ENCODE measurements around the gene FANCI. TPM values are rescaled to one million over a fixed set of nuclear protein-coding genes. Genes with fewer than 3 reads are reported as not detected.

Gene FANCI
- total and polyA plus RNA-seq, 4 donors: 17.2 to 22.5 (median 20.8) TPM

DNA sequence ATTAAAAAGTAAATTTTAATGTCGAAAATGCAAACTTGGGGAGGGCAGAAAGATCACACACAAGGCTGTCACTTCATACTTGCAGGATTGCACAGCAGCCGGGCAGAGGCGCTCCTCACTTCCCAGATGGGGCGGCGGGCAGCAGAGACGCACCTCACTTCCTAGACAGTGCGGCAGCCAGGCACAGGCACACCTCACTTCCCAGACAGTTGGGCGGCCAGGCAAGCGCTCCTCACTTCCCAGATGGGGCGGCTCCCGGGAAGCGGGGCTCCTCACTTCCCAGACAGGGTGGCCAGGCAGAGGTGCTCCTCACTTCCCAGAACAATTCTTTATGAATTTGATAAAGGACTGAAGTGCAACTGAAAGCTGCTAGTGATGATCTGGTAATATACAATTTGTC, 43.6 kb upstream of the FANCI start:
- peak overlapping the region; percentile 98 for H3K27ac ChIP-seq (ENCODE audit: low read depth, low read length)

DNA sequence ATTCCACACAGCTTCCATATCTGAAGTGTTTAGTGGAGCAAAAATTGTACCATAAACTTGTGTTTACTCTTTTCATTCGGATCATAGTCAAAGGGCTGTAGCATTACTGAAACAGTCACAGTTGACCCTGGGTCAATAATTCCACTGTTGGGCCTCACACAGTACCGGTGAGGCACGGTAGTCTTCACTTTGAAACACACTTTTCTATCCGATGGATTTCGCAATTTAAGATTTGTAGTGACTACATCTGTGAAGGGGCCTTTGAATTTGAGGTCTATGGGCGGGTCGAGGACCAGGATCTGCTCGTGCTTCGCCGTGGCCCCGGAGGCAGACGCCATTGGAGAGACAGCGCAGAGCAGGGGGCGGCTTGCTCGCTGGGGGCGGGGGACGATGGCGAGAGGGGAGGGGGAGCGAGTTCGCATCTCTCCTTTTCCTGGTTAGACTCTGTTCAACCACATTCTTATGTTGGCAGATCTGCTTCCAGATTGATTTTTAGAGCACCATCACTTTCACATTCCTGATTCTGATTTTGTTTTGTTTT, 42.2 kb upstream of the FANCI start:
- H3K4me3 ChIP-seq (ENCODE audit: low read depth, low read length): no peak overlapping the region
- H3K9me3 ChIP-seq (ENCODE audit: control insufficient read depth, insufficient read depth, low read length): no peaks in the 10 kb centered on the region
- peaks cover 33% of the 10 kb centered on the region for H3K4me1 ChIP-seq (ENCODE audit: control insufficient read depth, insufficient read depth, low read length)
- DNase-seq (ENCODE audit: low read depth in 4 of 6, low spot score in 6 of 6): no peak
- peak overlapping the region; percentile 40 for H3K27ac ChIP-seq (ENCODE audit: low read depth, low read length)
- no peaks in the 10 kb centered on the region for H3K27me3 ChIP-seq (ENCODE audit: control insufficient read depth, insufficient read depth, low read length)
- peaks cover 11% of the 10 kb centered on the region for H3K36me3 ChIP-seq (ENCODE audit: control insufficient read depth, insufficient read depth, low read length)
- 73% methylated on average over 10 of the region's 20 CpGs for WGBS (ENCODE audit: insufficient coverage)

More for the DNA sequence above, 43.6 kb upstream of the FANCI start:
- DNase-seq (ENCODE audit: low read depth in 4 of 6, low spot score in 6 of 6): no peak
- H3K36me3 ChIP-seq (ENCODE audit: control insufficient read depth, insufficient read depth, low read length): peaks cover 22% of the 10 kb centered on the region
- H3K27me3 ChIP-seq (ENCODE audit: control insufficient read depth, insufficient read depth, low read length): no peaks in the 10 kb centered on the region
- peaks cover 43% of the 10 kb centered on the region for H3K4me1 ChIP-seq (ENCODE audit: control insufficient read depth, insufficient read depth, low read length)
- H3K9me3 ChIP-seq (ENCODE audit: control insufficient read depth, insufficient read depth, low read length): no peaks in the 10 kb centered on the region
- H3K4me3 ChIP-seq (ENCODE audit: low read depth, low read length): no peak overlapping the region
- 76% methylated on average over 5 of the region's 12 CpGs for WGBS (ENCODE audit: insufficient coverage)

GRCh38 chr15:89203705-89204273, 40.0 kb upstream of the FANCI start:
- Histone ChIP-seq H3K4me3 (ENCODE audit: low read depth, low read length) (no peak overlapping the region), H3K27me3 (ENCODE audit: control insufficient read depth, insufficient read depth, low read length) (no peaks in the 10 kb centered on the region), H3K4me1 (ENCODE audit: control insufficient read depth, insufficient read depth, low read length) (peaks cover 25% of the 10 kb centered on the region), H3K9me3 (ENCODE audit: control insufficient read depth, insufficient read depth, low read length) (no peaks in the 10 kb centered on the region), H3K36me3 (ENCODE audit: control insufficient read depth, insufficient read depth, low read length) (peaks cover 11% of the 10 kb centered on the region), H3K27ac (ENCODE audit: low read depth, low read length) (no peak overlapping the region)
- DNase-seq (ENCODE audit: low read depth in 4 of 6, low spot score in 6 of 6): no peak
- WGBS (ENCODE audit: insufficient coverage): no CpG with 5 or more reads among the region's 2 CpGs

- WGBS (ENCODE audit: insufficient coverage): 71% methylated on average over 12 of the region's 14 CpGs
- Histone ChIP-seq H3K36me3 (ENCODE audit: control insufficient read depth, insufficient read depth, low read length) (peaks cover 8% of the 10 kb centered on the region), H3K9me3 (ENCODE audit: control insufficient read depth, insufficient read depth, low read length) (no peaks in the 10 kb centered on the region), H3K4me1 (ENCODE audit: control insufficient read depth, insufficient read depth, low read length) (peaks cover 9% of the 10 kb centered on the region), H3K27me3 (ENCODE audit: control insufficient read depth, insufficient read depth, low read length) (no peaks in the 10 kb centered on the region), H3K27ac (ENCODE audit: low read depth, low read length) (no peak overlapping the region), H3K4me3 (ENCODE audit: low read depth, low read length) (no peak overlapping the region)
- no peak for DNase-seq (ENCODE audit: low read depth in 4 of 6, low spot score in 6 of 6)
Measured at GRCh38 chr15:89205991-89206585, 37.7 kb upstream of the FANCI start.

- H3K27me3 ChIP-seq (ENCODE audit: control insufficient read depth, insufficient read depth, low read length): no peaks in the 10 kb centered on the region
- peak in 2 of 6 donors; percentile 83 to 86 for DNase-seq (ENCODE audit: low read depth in 4 of 6, low spot score in 6 of 6)
- WGBS (ENCODE audit: insufficient coverage): 2% methylated on average over 10 of the region's 14 CpGs
- H3K4me3 ChIP-seq (ENCODE audit: low read depth, low read length): no peak overlapping the region
- peaks cover 5% of the 10 kb centered on the region for H3K36me3 ChIP-seq (ENCODE audit: control insufficient read depth, insufficient read depth, low read length)
- peaks cover 6% of the 10 kb centered on the region for H3K4me1 ChIP-seq (ENCODE audit: control insufficient read depth, insufficient read depth, low read length)
- no peak overlapping the region for H3K27ac ChIP-seq (ENCODE audit: low read depth, low read length)
- H3K9me3 ChIP-seq (ENCODE audit: control insufficient read depth, insufficient read depth, low read length): no peaks in the 10 kb centered on the region
Measured at GRCh38 chr15:89206908-89207331, 36.9 kb upstream of the FANCI start.

DNA sequence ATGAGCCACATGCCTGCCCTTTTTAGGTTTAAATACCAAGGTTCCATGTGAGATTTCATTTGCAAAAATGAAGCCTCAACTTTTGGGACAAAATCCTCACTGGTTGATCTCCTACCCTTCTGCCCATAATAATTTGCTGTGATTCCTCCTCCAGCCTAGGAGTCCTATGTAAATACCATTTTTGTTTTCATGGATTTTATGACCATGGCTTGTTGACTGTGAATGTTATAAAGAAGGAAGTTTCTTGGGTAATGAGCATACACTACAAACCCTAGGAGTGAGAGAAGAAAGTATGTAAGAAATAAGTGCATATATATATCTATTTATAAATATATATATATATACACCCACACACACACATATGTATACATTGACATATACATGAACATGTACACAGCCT, 35.5 kb upstream of the FANCI start:
- peaks cover 6% of the 10 kb centered on the region for H3K4me1 ChIP-seq (ENCODE audit: control insufficient read depth, insufficient read depth, low read length)

DNA sequence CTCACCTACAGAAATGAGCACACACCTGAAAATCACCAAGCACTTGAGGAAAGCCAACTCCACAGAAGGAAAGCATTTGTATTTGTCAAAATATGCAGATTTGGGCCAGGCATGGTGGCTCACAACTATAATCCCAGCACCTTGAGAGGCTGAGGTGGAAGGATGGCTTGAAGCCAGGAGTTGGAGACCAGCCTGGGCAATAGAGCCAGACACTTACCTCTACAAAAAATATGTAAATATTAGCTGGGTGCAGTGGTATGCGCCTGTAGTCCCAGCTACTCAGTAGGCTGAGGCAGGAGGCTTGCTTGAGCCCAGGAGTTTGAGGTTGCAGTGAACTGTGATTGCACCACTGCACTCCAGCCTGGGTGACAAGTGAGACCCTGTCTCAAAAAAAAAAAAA, 34.7 kb upstream of the FANCI start:
- no peaks in the 10 kb centered on the region for H3K27me3 ChIP-seq (ENCODE audit: control insufficient read depth, insufficient read depth, low read length)
- WGBS (ENCODE audit: insufficient coverage): no CpG with 5 or more reads among the region's 1 CpG

More for the DNA sequence above, 35.5 kb upstream of the FANCI start:
- no peak overlapping the region for H3K27ac ChIP-seq (ENCODE audit: low read depth, low read length)
- H3K36me3 ChIP-seq (ENCODE audit: control insufficient read depth, insufficient read depth, low read length): peaks cover 5% of the 10 kb centered on the region
- H3K4me3 ChIP-seq (ENCODE audit: low read depth, low read length): no peak overlapping the region
- H3K27me3 ChIP-seq (ENCODE audit: control insufficient read depth, insufficient read depth, low read length): no peaks in the 10 kb centered on the region
- no peaks in the 10 kb centered on the region for H3K9me3 ChIP-seq (ENCODE audit: control insufficient read depth, insufficient read depth, low read length)
- DNase-seq (ENCODE audit: low read depth in 4 of 6, low spot score in 6 of 6): no peak

GRCh38 chr15:89211678-89212170, 32.1 kb upstream of the FANCI start:
- H3K4me3 ChIP-seq (ENCODE audit: low read depth, low read length): no peak overlapping the region
- 87% methylated on average over 3 of the region's 5 CpGs for WGBS (ENCODE audit: insufficient coverage)

More for the DNA sequence above, 34.7 kb upstream of the FANCI start:
- no peak overlapping the region for H3K27ac ChIP-seq (ENCODE audit: low read depth, low read length)
- no peaks in the 10 kb centered on the region for H3K9me3 ChIP-seq (ENCODE audit: control insufficient read depth, insufficient read depth, low read length)
- no peak for DNase-seq (ENCODE audit: low read depth in 4 of 6, low spot score in 6 of 6)
- H3K4me3 ChIP-seq (ENCODE audit: low read depth, low read length): no peak overlapping the region
- H3K4me1 ChIP-seq (ENCODE audit: control insufficient read depth, insufficient read depth, low read length): peaks cover 6% of the 10 kb centered on the region
- peaks cover 5% of the 10 kb centered on the region for H3K36me3 ChIP-seq (ENCODE audit: control insufficient read depth, insufficient read depth, low read length)

DNA sequence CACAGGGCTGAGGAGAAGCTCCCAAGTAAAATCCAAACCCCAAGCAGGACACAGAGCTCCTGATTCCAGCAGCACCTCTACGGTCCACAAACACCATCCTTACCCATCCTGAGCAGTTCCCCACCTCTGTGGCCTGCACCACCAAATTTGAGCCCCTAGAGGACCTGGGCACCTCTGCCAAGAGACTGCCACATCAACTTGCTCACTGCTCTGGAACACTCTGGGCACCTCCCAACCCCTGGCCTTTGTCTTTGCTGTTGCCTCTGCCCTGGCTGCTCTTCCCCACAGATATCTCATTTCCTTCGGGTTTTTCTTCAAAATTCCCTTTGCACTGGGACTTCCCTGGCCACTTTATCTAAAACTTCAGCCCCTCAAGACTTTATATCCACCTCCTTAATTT, 28.2 kb upstream of the FANCI start:
- Histone ChIP-seq H3K4me3 (ENCODE audit: low read depth, low read length) (no peak overlapping the region), H3K27ac (ENCODE audit: low read depth, low read length) (no peak overlapping the region), H3K36me3 (ENCODE audit: control insufficient read depth, insufficient read depth, low read length) (no peaks in the 10 kb centered on the region), H3K9me3 (ENCODE audit: control insufficient read depth, insufficient read depth, low read length) (no peaks in the 10 kb centered on the region), H3K27me3 (ENCODE audit: control insufficient read depth, insufficient read depth, low read length) (no peaks in the 10 kb centered on the region), H3K4me1 (ENCODE audit: control insufficient read depth, insufficient read depth, low read length) (no peaks in the 10 kb centered on the region)
- 88% methylated on average over 2 of the region's 2 CpGs for WGBS (ENCODE audit: insufficient coverage)
- DNase-seq (ENCODE audit: low read depth in 4 of 6, low spot score in 6 of 6): no peak

More at GRCh38 chr15:89211678-89212170, 32.1 kb upstream of the FANCI start:
- H3K27me3 ChIP-seq (ENCODE audit: control insufficient read depth, insufficient read depth, low read length): no peaks in the 10 kb centered on the region
- H3K9me3 ChIP-seq (ENCODE audit: control insufficient read depth, insufficient read depth, low read length): no peaks in the 10 kb centered on the region
- no peak overlapping the region for H3K27ac ChIP-seq (ENCODE audit: low read depth, low read length)
- DNase-seq (ENCODE audit: low read depth in 4 of 6, low spot score in 6 of 6): no peak
- no peaks in the 10 kb centered on the region for H3K36me3 ChIP-seq (ENCODE audit: control insufficient read depth, insufficient read depth, low read length)
- H3K4me1 ChIP-seq (ENCODE audit: control insufficient read depth, insufficient read depth, low read length): peaks cover 5% of the 10 kb centered on the region

- H3K4me3 ChIP-seq (ENCODE audit: low read depth, low read length): no peak overlapping the region
- H3K27ac ChIP-seq (ENCODE audit: low read depth, low read length): no peak overlapping the region
- 95% methylated on average over 20 of the region's 20 CpGs for WGBS (ENCODE audit: insufficient coverage)
- no peaks in the 10 kb centered on the region for H3K36me3 ChIP-seq (ENCODE audit: control insufficient read depth, insufficient read depth, low read length)
- no peak for DNase-seq (ENCODE audit: low read depth in 4 of 6, low spot score in 6 of 6)
- peaks cover 11% of the 10 kb centered on the region for H3K4me1 ChIP-seq (ENCODE audit: control insufficient read depth, insufficient read depth, low read length)
- H3K9me3 ChIP-seq (ENCODE audit: control insufficient read depth, insufficient read depth, low read length): no peaks in the 10 kb centered on the region
- H3K27me3 ChIP-seq (ENCODE audit: control insufficient read depth, insufficient read depth, low read length): no peaks in the 10 kb centered on the region
Measured at GRCh38 chr15:89217031-89217430, 26.7 kb upstream of the FANCI start.
